ENCODE results near the gene ARHGEF11.

- TF ChIP-seq, protein P1, sequence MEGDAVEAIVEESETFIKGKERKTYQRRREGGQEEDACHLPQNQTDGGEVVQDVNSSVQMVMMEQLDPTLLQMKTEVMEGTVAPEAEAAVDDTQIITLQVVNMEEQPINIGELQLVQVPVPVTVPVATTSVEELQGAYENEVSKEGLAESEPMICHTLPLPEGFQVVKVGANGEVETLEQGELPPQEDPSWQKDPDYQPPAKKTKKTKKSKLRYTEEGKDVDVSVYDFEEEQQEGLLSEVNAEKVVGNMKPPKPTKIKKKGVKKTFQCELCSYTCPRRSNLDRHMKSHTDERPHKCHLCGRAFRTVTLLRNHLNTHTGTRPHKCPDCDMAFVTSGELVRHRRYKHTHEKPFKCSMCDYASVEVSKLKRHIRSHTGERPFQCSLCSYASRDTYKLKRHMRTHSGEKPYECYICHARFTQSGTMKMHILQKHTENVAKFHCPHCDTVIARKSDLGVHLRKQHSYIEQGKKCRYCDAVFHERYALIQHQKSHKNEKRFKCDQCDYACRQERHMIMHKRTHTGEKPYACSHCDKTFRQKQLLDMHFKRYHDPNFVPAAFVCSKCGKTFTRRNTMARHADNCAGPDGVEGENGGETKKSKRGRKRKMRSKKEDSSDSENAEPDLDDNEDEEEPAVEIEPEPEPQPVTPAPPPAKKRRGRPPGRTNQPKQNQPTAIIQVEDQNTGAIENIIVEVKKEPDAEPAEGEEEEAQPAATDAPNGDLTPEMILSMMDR (IDR thresholded peaks at IDR 0.05), result no peak
- TF ChIP-seq EP300 (IDR thresholded peaks at IDR 0.05), result no peak
- no peak for TF ChIP-seq POLR2AphosphoS5 (IDR thresholded peaks at IDR 0.05)
These were observed 44.2 kb upstream of the ARHGEF11 start for GRCh38 chr1:157089789-157090188.

Data from upper lobe of left lung (tissue), 4 donors.